GM06990 (cell line): Measurements from ENCODE around the gene VEGFC.

Experiments used
- DNase-seq: peaks from one replicate; pipeline ENCODE4 v3.0.0-alpha.2; 2011; ENCODE audit not compliant: insufficient read length; ENCODE audit errors: extremely low read depth
- H3K27me3 ChIP-seq: replicated peaks from 2 replicates; pipeline ENCODE4 v1.6.0; 2011; ENCODE audit warnings: low read length; ENCODE audit not compliant: control insufficient read depth, insufficient read depth
- H3K36me3 ChIP-seq: 2 replicates; pipeline ENCODE4 v1.5.1; 2011; ENCODE audit warnings: low read length; ENCODE audit not compliant: control insufficient read depth, insufficient read depth
- H3K4me3 ChIP-seq: replicated peaks from 2 replicates; pipeline ENCODE4 v1.5.1; 2011; ENCODE audit warnings: low read depth, mild to moderate bottlenecking, control low read depth, low read length
- CTCF ChIP-seq: IDR thresholded peaks from 2 replicates; pipeline ENCODE4 v1.5.1; 2011; ENCODE audit warnings: low read length, control low read depth, mild to moderate bottlenecking, inconsistent platforms; ENCODE audit not compliant: insufficient read depth, poor library complexity, severe bottlenecking

The VEGFC gene

DNA sequence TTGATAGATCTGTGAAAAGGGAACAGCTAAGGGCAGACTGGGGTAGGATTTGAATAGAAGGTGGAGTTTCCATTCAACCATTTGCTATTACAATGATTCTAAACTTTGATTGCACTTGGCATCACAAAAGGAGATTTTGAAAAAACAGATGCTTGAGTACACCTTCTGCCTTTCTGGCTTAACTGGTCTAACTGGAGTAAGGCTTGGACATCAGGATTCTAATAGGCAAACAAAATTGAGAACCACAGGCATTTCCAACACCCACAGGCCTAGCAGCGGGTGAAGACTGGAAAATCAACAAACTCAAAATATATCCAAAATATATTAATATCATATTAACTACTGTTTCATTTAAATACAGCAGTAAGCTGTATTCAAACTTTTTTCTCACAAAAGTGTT lies 1.9 kb upstream of the VEGFC start:
- no peak for TF ChIP-seq CTCF
- DNase-seq, result no peak
- Histone ChIP-seq H3K27me3 (no peaks in the 10 kb centered on the region), H3K36me3 (no peaks in the 10 kb centered on the region), H3K4me3 (no peak overlapping the region)

GRCh38 chr4:176794151-176794550 lies 1.4 kb upstream of the VEGFC start:
- H3K36me3 ChIP-seq, result no peaks in the 10 kb centered on the region
- no peak for DNase-seq
- no peak overlapping the region for H3K4me3 ChIP-seq
- no peak for TF ChIP-seq CTCF
- no peaks in the 10 kb centered on the region for H3K27me3 ChIP-seq

DNA sequence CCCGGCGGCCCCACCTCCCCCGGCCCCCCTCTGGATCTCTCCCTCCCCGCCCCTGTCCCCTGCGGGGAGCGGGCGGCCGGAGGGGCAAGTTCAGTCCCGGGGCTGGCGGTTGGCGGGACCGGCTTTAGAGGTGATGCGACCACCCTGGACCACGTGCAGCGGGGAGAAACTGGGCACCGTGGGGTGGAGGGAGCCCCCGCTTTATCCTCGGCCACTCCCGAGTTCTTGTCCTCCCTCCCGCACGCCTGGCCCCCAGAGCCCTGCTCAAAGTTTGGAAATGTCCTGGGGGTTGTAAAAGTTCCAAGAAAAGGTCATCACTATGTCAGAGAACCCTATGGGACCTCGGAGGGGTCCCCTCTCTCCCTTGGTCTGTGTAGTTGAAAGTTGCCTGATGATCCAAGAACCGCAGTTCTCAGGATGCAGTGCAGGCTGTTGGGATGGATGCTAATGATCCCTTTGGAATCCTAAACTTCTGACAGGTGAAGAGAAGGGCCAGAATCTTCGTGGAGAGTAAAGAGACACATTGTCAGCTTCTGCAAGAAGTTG lies 411 bp upstream of the VEGFC start:
- Histone ChIP-seq H3K27me3 (no peaks in the 10 kb centered on the region; the same call in 1 of the 2 replicates), H3K4me3 (no peak overlapping the region), H3K36me3 (no peaks in the 10 kb centered on the region)
- DNase-seq, result no peak
- no peak for TF ChIP-seq CTCF

- no peak for TF ChIP-seq CTCF
- Histone ChIP-seq H3K27me3 (no peaks in the 10 kb centered on the region; the same call in 1 of the 2 replicates), H3K36me3 (no peaks in the 10 kb centered on the region), H3K4me3 (no peak overlapping the region)
- DNase-seq, result no peak
These were observed 964 bp downstream of the VEGFC start for GRCh38 chr4:176791591-176792325.

GRCh38 chr4:176790398-176790797 lies 2.3 kb downstream of the VEGFC start:
- no peak overlapping the region for H3K4me3 ChIP-seq
- no peaks in the 10 kb centered on the region for H3K36me3 ChIP-seq
- TF ChIP-seq CTCF, result no peak
- no peak for DNase-seq
- H3K27me3 ChIP-seq, result no peaks in the 10 kb centered on the region; the same call in 1 of the 2 replicates

DNA sequence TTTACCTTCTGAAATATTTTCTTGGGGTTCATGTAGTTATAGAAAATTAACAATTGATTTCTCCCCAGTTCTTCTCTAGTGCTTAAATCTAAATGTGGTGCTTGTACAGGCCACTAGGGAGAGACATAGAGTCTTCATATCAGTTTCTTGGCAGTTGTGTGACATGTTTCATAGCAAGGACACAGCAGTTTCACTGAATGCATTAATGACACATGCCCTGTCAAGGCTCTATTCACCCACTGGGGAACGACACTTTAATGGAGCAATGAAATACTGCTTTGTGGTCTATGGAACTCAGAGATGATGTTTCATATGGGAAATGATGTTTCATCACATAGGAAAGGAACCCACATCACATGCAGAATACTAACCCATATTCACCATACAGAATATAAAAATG lies 2.8 kb downstream of the VEGFC start:
- H3K36me3 ChIP-seq, result no peaks in the 10 kb centered on the region
- no peak overlapping the region for H3K4me3 ChIP-seq
- peak; percentile 68 for TF ChIP-seq CTCF
- H3K27me3 ChIP-seq, result no peaks in the 10 kb centered on the region; the same call in 1 of the 2 replicates
- no peak for DNase-seq
